Muscle layer of colon (tissue), 2 donors: ENCODE data around the gene UBE2I.

ENCODE experiments used
- H3K27ac ChIP-seq: one replicate; pipeline ENCODE4 v1.7.0; 2013; ENCODE audit warnings: low read depth, mild to moderate bottlenecking, low read length, moderate library complexity
- H3K27me3 ChIP-seq, 2 donors: one replicate each; pipeline ENCODE4 v1.7.0; 2013; ENCODE audit warnings: low read length in 2 of 2, mild to moderate bottlenecking in 2 of 2; ENCODE audit not compliant: insufficient read depth in 2 of 2, control insufficient read depth in 1 of 2
- H3K36me3 ChIP-seq: one replicate; pipeline ENCODE4 v1.7.0; 2013; ENCODE audit warnings: mild to moderate bottlenecking, low read length; ENCODE audit not compliant: insufficient read depth
- H3K4me1 ChIP-seq: one replicate; pipeline ENCODE4 v1.7.0; 2013; ENCODE audit warnings: mild to moderate bottlenecking, low read length; ENCODE audit not compliant: insufficient read depth
- H3K4me3 ChIP-seq, 2 donors: one replicate each; pipeline ENCODE4 v1.7.0; 2013; ENCODE audit warnings: low read length in 2 of 2, low read depth in 1 of 2, mild to moderate bottlenecking in 1 of 2, moderate library complexity in 1 of 2
- H3K9ac ChIP-seq: one replicate; pipeline ENCODE4 v1.7.0; 2013; ENCODE audit warnings: low read length
- H3K9me3 ChIP-seq: one replicate; pipeline ENCODE4 v1.7.0; 2013; ENCODE audit warnings: mild to moderate bottlenecking, low read length
- donor health status: abdominal sarcoma.
- donor health status: Adenocarcinoma of cecum.

The UBE2I gene

DNA sequence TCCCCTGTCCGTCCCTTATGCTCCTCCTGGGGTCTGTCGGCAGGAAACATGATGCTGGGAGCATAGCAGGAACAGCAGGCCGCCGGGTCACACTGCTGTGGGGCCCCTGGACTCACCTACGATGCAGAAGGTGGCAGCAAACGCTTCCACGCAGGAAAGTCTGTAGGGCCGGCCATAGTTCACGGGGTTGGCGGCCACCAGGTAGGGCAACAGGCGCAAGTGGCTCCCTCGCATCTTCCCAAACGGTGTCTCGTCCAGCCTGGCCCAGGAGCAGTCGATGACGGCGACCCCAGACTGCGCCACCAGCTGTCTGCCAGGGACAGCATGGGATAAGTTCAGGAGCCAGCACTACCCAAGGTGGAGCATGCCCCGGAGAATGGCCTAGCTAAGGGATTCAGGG, 41.3 kb downstream of the UBE2I start:
- H3K36me3 ChIP-seq = peaks cover 21% of the 10 kb centered on the region
- no peaks in the 10 kb centered on the region for H3K27me3 ChIP-seq
- peak overlapping the region; percentile 78 for H3K27ac ChIP-seq
- H3K4me1 ChIP-seq = peaks cover 27% of the 10 kb centered on the region
- H3K4me3 ChIP-seq = peak overlapping the region; percentile 92 to 97
- no peak overlapping the region for H3K9ac ChIP-seq
- H3K9me3 ChIP-seq = no peaks in the 10 kb centered on the region

DNA sequence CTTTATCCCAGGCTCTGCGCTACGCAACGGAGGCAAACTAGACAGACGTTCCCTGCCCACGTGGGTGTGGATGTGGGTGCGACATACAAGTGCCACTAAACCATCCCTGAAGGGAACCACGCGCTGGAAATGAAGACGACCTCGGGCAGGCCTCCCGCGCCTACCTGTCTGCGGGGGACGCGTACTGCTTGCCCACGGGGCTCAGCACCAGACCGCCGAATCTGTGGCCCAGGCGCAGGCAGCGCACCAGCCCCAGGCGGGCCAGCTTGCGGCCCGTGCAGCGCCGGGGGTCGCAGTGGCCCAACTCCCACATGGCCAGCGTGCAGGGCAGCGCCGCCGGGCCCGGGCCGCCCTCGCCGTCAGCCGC, 41.8 kb downstream of the UBE2I start:
- Histone ChIP-seq H3K9ac (peak overlapping the region; percentile 41), H3K4me1 (peaks cover 27% of the 10 kb centered on the region), H3K27ac (peak overlapping the region; percentile 78), H3K36me3 (peaks cover 21% of the 10 kb centered on the region), H3K27me3 (no peaks in the 10 kb centered on the region), H3K4me3 (peak overlapping the region; percentile 92 to 97), H3K9me3 (no peaks in the 10 kb centered on the region)

DNA sequence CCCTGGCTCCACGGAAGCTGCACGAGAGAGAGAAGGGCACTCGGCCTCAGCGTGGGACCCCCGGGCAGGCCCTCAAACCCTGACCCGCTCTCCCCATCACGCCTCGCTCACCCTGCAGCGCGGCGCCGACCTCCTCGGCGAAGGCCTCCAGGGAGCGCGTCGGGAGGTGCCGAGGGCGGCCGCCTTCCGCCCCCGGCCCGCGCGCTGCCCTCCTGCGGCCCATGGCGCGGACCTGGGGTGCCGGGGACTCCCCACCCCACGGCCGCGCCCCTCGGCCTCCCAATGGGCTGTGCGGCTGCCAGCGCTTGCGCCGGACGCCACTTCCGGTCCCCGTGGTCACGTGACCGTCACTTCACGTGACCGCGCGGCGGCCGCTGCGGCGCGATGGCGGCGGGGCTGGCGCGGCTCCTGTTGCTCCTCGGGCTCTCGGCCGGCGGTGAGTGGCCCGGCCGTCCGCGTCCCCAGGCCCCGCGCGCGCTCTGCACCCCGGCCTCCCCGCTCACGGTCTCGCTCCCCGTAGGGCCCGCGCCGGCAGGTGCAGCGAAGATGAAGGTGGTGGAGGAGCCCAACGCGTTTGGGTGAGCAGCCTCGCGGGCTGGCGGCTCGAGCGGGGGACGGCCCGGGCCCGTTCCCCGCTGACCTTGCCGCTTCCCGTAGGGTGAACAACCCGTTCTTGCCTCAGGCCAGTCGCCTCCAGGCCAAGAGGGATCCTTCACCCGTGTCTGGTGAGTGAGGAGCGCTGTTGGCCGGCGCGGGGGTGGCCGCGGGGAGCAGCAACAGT, 42.3 kb downstream of the UBE2I start, which contains the start of the genes GNPTG and TSR3:
Gene GNPTG, plus strand, starts transcription at position 350 of the 781 bp plus-strand sequence. Its CDS starts 35 bp downstream, at position 385.
Gene TSR3, minus strand, starts transcription at position 297 of the 781 bp plus-strand sequence. Its CDS starts 74 bp downstream, at position 223.
- H3K36me3 ChIP-seq = peaks cover 21% of the 10 kb centered on the region
- H3K4me3 ChIP-seq = peak within 1 kb of the TSS; percentile 92 to 97
- H3K27ac ChIP-seq = peak within 1 kb of the TSS; percentile 78
- H3K9ac ChIP-seq = peak within 1 kb of the TSS; percentile 41
- H3K9me3 ChIP-seq = no peaks in the 10 kb centered on the region
- no peaks in the 10 kb centered on the region for H3K27me3 ChIP-seq
- H3K4me1 ChIP-seq = peaks cover 27% of the 10 kb centered on the region

DNA sequence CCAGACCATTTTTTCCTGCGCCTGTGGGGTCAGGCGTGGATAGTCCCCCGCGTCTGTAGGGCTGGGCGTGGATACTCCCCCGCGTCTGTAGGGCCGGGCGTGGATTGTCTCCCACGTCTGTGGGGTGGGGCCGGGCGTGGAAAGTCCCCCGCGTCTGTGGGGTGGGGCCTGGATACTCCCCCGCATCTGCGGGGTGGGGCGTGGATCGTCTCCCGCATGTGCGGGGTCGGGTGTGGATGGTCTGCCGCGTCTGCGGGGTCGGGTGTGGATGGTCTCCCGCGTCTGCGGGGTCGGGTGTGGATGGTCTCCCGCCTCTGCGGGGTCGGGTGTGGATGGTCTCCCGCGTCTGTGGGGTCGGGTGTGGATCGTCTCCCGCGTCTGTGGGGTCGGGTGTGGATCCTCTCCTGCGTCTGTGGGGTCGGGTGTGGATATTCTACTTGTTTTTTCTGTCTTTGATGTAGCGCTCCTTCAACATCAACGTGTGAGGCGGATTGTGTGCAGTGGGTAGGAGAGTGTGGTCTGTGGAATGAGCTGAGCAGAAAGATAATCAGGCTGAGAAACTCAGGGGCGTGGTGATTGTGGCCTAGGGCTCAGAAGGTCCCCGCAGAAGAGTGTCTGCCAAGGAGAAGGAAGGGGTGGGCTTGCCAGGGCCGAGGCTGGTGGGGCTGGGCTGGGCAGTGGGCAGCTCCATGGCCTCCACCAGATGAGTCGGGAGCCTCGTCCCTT, 45.5 kb downstream of the UBE2I start:
- no peak overlapping the region for H3K9ac ChIP-seq
- H3K4me3 ChIP-seq = no peak overlapping the region
- H3K36me3 ChIP-seq = peaks cover 16% of the 10 kb centered on the region
- no peak overlapping the region for H3K27ac ChIP-seq
- no peaks in the 10 kb centered on the region for H3K27me3 ChIP-seq
- H3K4me1 ChIP-seq = peaks cover 27% of the 10 kb centered on the region
- H3K9me3 ChIP-seq = no peaks in the 10 kb centered on the region

DNA sequence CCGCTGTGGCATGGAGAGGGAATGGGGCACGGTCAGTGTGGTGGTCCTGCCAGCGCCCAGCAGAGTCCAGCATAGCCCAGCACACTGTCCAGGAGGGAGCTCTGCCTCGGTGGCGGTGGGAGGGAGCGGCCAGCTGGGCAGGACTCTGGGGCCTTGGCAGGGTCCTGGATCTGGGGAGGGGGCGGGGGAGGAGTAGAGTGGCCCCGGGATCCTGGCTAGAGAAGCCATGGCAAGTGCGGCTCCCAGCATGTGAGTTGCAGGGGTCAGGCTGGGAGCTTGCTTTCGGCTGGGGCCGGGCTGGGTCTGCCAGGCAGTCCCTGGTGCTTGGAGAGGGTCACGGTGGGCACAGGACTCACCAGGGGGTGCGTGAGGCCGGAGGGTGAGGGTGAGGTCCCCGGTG, 46.2 kb downstream of the UBE2I start:
- Histone ChIP-seq H3K27me3 (no peaks in the 10 kb centered on the region), H3K27ac (no peak overlapping the region), H3K4me1 (peaks cover 21% of the 10 kb centered on the region), H3K4me3 (no peak overlapping the region), H3K9ac (no peak overlapping the region), H3K9me3 (no peaks in the 10 kb centered on the region), H3K36me3 (peaks cover 10% of the 10 kb centered on the region)

DNA sequence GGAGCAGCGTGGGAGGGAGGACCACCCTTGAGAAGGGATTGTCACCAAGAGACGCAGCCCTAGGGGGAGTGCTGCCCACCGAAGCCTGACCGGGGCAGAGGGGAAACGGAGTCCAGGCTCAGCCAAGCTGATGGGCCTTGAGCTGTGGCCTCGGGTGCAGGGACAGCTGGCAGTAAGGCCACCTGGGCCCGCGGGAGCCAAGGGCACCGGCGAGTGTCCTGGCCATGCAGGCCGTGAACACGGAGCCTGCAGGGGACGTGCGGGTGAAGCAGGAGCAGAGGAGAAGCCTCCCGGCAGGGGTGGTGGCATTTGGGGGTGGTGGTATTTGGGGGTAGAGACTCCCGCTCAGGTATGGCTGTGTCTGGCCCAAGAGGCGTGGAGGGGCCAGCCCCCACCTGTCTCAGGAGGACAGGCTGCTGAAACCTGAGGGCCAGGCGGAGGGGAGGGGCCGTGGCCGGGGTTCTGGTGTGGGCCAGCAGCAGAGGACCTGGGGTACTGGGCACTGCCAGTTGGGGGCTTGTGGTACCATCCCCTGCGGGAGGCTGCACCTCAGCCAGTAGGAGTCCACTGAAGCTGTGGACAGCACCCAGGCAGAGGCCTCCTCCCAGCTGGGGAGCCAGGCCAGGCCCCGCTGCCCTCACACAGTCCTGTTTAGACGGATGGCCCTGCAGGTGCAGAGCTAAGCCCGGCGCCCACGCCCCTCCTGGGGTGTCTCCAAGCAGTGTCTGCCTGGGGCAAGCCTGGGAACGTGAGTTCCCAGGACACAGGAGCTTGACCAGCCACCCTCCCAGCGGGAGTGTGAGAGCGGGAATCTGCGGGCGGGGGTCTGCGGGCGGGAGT, 46.8 kb downstream of the UBE2I start:
- H3K36me3 ChIP-seq = peaks cover 9% of the 10 kb centered on the region
- H3K4me1 ChIP-seq = peaks cover 16% of the 10 kb centered on the region
- no peaks in the 10 kb centered on the region for H3K27me3 ChIP-seq
- no peaks in the 10 kb centered on the region for H3K9me3 ChIP-seq
- no peak overlapping the region for H3K4me3 ChIP-seq
- H3K27ac ChIP-seq = no peak overlapping the region
- H3K9ac ChIP-seq = no peak overlapping the region

DNA sequence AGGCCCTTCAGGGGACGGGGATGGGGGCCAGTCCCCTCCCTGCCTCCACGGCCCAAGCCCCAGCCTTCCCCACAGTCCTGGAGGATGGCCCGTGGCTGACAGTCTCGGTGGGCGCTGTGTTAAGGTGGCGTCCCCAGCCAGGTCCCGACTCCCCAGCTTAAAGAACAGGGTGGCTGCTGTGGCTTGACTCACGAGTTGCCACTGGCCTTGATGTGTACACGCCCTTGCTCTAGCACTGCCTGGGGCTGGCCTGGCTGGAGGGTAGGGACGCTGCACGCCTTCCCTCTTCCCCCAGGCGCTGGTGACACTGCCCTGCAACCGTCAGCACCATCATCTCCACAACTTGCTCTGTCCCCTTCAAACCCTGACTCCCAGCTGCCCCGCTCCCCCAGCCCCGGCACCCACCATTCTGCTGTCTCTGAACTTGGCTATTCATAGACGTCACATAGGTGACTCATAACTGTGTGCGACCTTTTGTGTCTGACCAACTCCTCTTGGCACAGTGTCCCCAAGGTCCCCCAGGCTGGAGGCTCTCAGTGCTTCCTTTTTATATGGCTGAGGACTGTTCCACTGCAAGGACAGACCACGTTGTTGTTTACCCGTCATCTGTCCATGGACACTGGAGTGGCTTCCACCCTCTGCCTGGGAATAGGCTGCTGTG, 48.6 kb downstream of the UBE2I start:
- no peak overlapping the region for H3K9ac ChIP-seq
- H3K27me3 ChIP-seq = no peaks in the 10 kb centered on the region
- H3K4me3 ChIP-seq = no peak overlapping the region
- peaks cover 20% of the 10 kb centered on the region for H3K36me3 ChIP-seq
- peaks cover 9% of the 10 kb centered on the region for H3K4me1 ChIP-seq
- H3K9me3 ChIP-seq = no peaks in the 10 kb centered on the region
- H3K27ac ChIP-seq = no peak overlapping the region

DNA sequence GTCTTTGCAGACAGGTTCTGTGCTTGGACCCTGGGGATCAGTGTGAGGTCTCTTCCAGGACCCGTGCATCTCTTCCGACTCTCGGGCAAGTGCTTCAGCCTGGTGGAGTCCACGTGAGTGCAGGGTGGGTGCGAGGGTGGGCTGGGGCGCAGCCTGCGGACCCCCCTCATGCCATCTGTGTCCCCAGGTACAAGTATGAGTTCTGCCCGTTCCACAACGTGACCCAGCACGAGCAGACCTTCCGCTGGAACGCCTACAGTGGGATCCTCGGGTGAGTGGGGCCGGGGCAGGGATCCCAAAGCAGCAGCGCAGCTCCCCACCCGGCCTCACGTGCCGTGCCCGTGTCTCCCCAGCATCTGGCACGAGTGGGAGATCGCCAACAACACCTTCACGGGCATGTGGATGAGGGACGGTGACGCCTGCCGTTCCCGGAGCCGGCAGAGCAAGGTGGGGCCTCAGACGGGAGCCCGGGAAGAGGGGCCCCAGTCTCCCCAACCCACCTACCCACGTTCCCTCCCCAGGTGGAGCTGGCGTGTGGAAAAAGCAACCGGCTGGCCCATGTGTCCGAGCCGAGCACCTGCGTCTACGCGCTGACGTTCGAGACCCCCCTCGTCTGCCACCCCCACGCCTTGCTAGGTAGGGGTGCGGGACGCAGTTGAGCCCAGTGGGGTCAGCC, 52.4 kb downstream of the UBE2I start:
- Histone ChIP-seq H3K4me3 (no peak overlapping the region), H3K9me3 (no peaks in the 10 kb centered on the region), H3K36me3 (peaks cover 49% of the 10 kb centered on the region), H3K27ac (no peak overlapping the region), H3K27me3 (no peaks in the 10 kb centered on the region), H3K9ac (no peak overlapping the region), H3K4me1 (no peaks in the 10 kb centered on the region)

DNA sequence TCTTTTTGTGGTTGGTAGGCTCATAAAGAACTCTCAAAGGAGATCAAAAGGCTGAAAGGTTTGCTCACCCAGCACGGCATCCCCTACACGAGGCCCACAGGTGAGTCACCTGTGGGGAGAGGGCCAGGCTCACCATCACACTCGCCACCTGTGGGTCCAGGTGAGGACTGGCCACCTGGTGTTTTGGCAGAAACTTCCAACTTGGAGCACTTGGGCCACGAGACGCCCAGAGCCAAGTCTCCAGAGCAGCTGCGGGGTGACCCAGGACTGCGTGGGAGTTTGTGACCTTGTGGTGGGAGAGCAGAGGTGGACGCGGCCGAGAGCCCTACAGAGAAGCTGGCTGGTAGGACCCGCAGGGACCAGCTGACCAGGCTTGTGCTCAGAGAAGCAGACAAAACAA, 53.4 kb downstream of the UBE2I start:
- Histone ChIP-seq H3K9ac (no peak overlapping the region), H3K27ac (no peak overlapping the region), H3K36me3 (peaks cover 49% of the 10 kb centered on the region), H3K27me3 (no peaks in the 10 kb centered on the region), H3K9me3 (no peaks in the 10 kb centered on the region), H3K4me1 (no peaks in the 10 kb centered on the region), H3K4me3 (no peak overlapping the region)

DNA sequence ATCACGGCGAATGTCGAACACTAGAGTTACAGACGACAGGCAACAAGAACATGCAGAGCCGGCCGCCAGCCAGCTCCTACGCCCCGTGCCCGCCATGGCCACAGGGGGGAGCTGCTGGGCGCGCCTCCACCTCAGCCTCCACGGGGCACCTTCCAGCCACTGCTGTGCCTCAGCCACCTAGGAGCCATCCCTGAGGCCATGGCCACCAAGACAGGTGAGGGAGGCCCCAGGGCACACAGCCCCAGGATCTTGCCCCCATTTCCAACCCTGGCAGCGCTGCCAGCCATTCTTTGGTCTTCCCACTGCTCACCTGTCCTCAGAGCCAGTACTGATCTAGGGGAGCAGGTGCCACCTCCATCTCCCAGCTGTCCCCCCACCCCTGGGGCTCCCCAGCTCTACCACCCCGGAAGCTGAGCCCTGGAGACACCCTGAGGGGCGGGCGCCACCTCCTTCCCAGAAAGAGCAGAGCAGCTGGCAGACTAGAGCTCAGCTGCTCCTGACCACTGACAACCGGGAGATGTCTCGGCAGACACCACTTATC, 54.1 kb downstream of the UBE2I start:
- H3K9me3 ChIP-seq = no peaks in the 10 kb centered on the region
- no peak overlapping the region for H3K27ac ChIP-seq
- H3K4me1 ChIP-seq = no peaks in the 10 kb centered on the region
- no peak overlapping the region for H3K9ac ChIP-seq
- no peak overlapping the region for H3K4me3 ChIP-seq
- peaks cover 44% of the 10 kb centered on the region for H3K36me3 ChIP-seq
- H3K27me3 ChIP-seq = no peaks in the 10 kb centered on the region
